Measurements from ENCODE around the gene SLC24A4.

GRCh38 chr14:92316937-92317336, 6.0 kb upstream of the SLC24A4 start:
- TF ChIP-seq CTCF (conservative IDR thresholded peaks at IDR 0.05; ENCODE audit: low read length) (no peak), EZH2phosphoT487 (IDR thresholded peaks at IDR 0.05; ENCODE audit: borderline replicate concordance) (no peak)
